HG03442 (cell line): ENCODE results near the gene CFH.
"Not testable (repeated sequence)": the region's sequence is repeated elsewhere in the genome, so short reads cannot be mapped to it uniquely, and the experiment has no call there.

ENCODE experiments used
- ATAC-seq: cut with Tn5 transposase; IDR thresholded peaks from one replicate; pipeline ENCODE4 v1.9.1; 2021; ENCODE audit warnings: mild to moderate bottlenecking, moderate library complexity; ENCODE audit not compliant: unreplicated experiment

The CFH gene

DNA sequence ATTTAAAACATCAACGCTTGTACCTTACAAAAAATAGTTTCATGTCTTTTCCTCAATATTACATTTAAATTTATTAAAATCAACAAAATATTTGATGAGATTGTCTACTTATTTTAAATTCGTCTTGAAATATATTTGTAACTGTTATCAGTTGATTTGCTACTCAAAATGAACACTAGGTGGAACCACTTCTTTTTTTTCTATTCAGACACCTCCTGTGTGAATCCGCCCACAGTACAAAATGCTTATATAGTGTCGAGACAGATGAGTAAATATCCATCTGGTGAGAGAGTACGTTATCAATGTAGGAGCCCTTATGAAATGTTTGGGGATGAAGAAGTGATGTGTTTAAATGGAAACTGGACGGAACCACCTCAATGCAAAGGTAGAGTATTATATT is 91.4 kb downstream of the CFH start:
- peak; percentile 95 for ATAC-seq

DNA sequence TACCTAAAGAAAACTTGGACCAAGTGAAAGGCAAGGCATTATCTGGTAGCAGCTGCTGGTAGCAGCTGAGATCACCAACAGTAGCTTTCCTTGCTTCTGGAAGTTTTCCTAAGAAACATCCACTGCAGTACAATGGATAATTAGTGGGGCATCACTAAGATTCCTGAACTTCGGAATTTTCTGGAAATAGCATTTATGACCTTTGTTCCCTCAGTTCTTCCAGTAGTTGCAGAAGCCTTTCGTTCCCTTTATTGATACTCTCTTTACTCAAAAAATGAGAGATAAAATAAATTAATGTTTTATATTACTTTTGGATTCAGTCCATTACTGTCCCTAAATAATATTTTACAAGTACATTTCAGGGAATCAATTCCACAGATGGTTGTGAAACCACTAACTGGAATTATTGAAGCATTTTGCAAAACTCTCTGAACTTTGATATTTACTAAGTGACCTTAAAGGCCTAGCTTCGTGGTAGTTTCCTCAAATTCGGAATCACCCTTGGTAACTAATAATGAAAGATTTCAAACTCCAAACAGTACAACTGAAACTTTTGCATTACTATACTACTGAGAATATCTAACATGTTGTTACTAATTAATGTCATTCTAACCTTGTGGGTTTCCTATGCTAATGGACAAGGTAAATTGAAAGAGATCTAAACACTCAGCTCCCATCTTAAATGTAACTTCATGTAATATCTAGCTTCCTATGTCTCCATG is 113.3 kb downstream of the CFH start:
- ATAC-seq: not testable (repeated sequence)

DNA sequence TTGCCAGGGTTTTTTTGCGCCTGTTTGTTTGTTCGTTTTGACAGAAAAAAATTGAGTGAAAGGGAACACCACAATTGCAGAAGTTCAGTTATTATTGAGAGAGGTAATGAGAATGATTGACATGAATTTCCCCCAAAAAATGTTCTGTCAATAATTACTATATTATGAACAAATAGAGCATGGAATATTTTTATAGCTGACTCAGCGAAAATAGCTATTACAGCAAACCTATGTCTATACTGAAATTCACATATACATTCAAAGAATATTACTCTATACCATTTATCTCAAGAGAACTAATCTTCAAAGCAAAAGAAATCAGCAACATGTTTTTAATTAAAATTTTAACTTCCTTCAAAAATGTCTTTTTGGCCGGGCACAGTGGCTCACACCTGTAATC is 118.0 kb downstream of the CFH start:
- ATAC-seq: not testable (repeated sequence)

DNA sequence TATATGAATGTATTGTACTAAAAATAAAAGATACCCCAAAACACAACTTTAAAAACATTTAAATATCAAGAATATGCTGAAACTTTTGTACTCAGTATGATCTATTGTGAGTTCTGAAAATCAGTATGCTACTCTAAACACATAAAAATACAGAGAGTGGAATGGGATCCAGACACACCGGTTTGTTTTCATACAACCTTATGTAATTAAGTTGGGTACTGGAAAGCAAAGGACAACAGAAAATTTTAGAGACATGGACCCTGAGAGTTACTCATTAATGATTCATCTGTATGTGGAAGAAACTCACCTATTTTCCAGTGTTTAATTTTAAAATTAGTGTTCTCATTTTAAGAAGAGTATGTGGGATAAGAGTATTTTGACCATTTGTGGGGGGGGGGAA is 121.9 kb downstream of the CFH start:
- ATAC-seq: no peak

DNA sequence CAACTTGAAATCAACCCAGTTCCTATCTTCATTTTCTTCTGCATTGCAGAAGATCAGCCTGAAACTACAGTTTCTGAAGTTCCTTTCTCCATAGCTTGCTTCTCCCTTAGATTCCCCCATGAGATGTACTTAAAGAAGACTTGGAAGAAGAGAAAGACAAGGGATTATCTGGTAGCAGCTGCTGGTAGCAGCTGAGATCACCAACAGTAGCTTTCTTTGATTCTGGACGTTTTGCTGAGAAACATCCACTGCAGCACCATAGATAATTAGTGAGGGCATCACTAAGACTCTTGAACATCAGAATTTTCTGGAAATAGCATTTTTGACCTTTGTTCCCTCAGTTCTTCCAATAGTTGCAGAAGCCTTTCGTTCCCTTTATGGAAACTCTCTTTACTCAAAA is 122.3 kb downstream of the CFH start:
- no peak for ATAC-seq

DNA sequence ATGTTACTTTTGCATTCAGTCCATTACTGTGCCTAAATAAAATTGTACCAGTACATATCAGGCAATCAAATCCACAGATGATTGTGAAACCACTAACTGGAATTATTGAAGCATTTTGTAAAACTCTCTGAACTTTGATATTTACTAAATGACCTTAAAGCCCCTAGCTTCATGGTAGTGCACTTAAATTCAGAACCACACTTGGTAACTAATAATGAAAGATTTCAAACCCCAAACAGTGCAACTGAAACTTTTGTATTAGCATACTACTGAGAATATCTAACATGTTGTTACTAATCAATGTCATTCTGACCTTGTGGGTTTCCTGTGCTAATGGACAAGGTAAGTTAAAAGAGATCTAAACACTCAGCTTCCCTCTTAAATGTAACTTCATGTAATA is 122.8 kb downstream of the CFH start, which contains the start of gene CFHR3:
CFHR3 (plus strand) TSS at position 238 of the 400 bp plus-strand sequence; CDS start at position 285, 47 bp downstream.
- peak; percentile 93 for ATAC-seq

DNA sequence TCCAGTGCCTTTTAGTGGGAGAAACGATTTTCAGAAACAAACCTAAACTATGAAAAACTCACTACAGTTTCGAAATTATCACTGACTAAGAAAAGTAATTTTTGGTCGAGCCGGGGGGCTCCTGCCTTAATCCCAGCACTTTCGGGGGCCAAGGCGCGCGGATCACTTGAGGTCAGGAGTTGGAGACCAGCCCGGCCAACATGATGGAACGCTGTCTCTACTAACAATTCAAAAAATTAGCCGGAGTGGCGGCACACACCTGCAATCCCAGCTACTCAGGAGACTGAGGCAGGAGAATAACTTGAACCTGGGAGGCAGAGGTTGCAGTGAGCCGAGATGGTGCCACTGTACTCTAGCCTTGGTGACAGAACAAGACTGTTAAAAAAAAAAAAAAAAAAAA is 125.8 kb downstream of the CFH start:
- no peak for ATAC-seq

DNA sequence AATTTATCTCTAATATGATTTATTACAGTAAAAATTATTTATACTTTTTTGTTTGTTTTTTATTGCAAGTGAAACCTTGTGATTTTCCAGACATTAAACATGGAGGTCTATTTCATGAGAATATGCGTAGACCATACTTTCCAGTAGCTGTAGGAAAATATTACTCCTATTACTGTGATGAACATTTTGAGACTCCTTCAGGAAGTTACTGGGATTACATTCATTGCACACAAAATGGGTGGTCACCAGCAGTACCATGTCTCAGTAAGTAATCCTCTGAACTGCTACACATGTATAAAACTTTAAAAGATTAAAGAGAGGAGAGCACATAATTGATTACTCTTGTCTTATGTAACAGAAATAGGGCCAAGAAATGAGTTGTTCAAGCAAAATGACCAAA is 127.2 kb downstream of the CFH start:
- no peak for ATAC-seq

DNA sequence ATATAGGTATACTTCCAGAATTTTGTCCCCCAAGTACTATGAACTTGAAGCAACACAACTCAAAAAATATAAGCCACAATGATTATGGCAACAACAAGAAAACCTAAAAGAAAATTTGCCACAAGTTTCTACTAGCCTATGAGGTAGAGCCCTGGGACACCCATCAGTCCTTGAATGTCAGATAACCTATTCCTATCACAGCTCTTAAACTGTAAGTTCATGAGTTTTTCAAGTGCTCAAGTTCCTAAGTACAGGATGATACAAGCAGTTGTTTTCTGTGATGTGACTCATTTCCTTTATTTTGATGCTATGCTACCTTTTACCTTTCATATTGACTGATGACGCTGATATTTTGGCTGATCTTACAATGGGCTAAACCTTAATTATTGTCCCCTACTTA is 139.4 kb downstream of the CFH start:
- not testable (repeated sequence) for ATAC-seq

DNA sequence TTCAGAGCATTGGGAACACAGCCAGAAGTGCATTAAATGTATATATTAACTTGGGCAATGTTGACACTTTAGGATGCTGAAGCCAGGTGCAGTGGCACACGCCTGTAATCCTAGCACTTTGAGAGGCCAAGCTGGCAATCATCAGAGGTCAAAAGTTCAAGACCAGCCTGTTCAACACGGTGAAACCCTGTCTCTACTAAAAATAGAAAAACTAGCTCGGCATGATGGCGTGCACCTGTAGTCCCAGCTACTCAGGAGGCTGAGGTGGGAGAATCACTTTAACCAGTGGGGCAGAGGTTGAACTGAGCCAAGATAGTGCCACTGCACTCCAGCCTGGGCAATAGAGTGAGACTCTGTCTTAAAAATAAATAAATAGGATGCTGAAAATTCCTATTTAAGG is 142.3 kb downstream of the CFH start:
- not testable (repeated sequence) for ATAC-seq
